ENCODE data around the gene COL11A2.

COL11A2 gene

DNA sequence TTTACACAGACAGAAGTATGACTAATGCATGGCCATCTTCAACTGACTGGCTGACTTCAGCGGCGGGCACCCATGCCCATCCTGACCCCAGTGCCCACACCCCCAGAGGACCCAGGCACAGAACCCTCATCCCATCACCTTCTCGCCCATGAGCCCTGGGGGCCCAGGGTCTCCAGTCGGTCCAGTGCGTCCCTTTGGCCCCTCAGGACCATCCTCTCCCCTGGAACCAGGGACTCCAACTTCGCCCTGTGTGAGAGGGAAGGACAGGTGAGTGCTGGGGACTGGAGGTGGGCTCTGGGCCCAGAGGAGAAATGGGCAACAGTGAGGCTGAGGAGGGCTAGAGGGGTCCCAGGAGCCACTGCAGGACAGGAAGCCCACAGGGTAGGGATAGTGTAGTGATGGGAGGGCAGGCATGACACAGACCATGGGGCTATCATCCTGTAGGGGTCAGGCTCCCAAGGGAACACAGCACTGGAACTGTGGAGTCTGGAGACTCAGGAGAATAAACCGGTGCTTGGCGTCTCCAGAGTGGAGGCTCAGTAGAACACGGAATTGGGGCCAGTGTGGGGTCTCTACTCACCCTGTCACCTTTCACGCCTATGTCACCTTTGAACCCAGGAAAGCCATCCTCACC, 16.7 kb downstream of the COL11A2 start:
- H3K4me3 ChIP-seq (ENCODE audit: low read length) = no peak overlapping the region
- TF ChIP-seq, protein P1, sequence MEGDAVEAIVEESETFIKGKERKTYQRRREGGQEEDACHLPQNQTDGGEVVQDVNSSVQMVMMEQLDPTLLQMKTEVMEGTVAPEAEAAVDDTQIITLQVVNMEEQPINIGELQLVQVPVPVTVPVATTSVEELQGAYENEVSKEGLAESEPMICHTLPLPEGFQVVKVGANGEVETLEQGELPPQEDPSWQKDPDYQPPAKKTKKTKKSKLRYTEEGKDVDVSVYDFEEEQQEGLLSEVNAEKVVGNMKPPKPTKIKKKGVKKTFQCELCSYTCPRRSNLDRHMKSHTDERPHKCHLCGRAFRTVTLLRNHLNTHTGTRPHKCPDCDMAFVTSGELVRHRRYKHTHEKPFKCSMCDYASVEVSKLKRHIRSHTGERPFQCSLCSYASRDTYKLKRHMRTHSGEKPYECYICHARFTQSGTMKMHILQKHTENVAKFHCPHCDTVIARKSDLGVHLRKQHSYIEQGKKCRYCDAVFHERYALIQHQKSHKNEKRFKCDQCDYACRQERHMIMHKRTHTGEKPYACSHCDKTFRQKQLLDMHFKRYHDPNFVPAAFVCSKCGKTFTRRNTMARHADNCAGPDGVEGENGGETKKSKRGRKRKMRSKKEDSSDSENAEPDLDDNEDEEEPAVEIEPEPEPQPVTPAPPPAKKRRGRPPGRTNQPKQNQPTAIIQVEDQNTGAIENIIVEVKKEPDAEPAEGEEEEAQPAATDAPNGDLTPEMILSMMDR (IDR thresholded peaks at IDR 0.05; ENCODE audit: insufficient read depth, low read depth, low read length, missing control alignments) = no peak
- DNase-seq (ENCODE audit: low read depth) = no peak

GRCh38 chr6:33174784-33175183, 17.5 kb downstream of the COL11A2 start:
- DNase-seq (ENCODE audit: low read depth) = no peak
- TF ChIP-seq, protein P1 (IDR thresholded peaks at IDR 0.05; ENCODE audit: insufficient read depth, low read depth, low read length, missing control alignments) = no peak
- no peak overlapping the region for H3K4me3 ChIP-seq (ENCODE audit: low read length)

DNA sequence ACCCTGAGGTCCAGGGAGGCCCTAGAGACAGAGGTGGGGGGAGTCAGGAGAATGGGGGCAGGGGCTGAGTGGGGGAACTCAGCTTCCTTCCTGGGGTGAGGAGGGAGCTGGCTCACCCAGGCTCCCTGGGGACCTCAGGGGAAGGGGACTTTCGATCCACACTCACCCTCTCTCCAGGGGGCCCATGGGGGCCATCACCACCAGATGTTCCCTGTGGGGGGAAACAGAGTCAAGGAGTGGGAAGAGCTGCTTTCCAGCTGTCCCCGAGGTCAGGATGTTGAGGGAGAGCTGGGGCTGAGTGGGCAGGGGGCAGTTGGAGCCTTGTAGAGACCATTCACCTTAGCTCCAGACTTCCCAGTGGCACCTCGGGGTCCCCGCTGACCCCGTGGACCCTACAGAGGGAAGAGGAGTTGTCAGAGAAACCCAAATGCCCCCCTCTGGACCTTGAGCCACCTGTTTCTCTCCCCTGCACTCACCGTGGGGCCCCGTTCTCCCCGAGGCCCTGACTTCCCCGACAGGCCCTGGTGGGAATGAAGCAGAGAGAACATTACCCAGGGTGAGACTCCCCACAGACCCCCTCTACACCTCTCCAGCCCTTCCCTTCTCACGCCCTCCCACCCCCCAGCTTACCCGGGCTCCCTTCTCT, 18.6 kb downstream of the COL11A2 start:
- DNase-seq (ENCODE audit: low read depth) = no peak
- TF ChIP-seq, protein P1 (IDR thresholded peaks at IDR 0.05; ENCODE audit: insufficient read depth, low read depth, low read length, missing control alignments) = no peak
- H3K4me3 ChIP-seq (ENCODE audit: low read length) = no peak overlapping the region

DNA sequence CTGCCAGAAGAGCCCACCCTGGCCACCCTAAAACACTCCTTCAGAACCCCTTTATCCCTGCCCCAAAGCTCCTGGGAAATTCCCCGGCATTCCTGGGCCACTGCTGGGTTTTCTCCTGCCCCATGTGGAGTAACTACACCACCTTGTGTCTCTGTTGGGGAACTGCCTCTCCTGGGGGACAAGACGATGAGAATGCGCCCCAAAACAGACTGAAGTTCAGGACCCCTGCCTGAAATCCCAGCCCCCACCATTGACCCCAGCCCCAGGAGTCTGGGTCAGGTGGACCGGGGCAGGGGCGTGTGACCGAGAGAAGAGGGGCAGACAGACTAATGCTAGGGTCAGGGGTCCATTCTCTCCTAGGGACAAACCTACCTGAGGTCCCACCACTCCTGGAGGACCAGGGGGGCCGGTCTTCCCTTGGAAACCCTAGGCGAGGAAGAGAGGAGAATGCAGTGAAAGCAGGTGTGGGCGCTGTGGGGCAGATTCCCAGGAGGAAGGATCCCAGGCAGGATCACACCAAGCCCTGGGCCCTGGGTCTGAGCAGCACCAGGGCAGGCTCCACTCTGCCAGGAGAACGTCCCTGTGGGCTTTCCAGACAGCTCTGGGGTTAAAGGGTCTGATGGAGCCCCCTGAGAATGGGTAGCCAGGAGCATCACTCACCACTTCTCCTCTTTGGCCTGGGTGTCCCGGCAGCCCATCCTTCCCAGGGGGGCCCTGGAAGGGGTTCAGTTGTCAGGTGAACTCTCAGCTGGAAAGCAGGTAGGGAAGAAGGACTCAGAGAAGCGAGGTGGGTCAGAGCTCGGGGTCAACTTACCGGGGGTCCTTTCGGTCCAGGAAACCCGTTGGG, 19.4 kb downstream of the COL11A2 start:
- peak; percentile 56 for DNase-seq (ENCODE audit: low read depth)
- no peak overlapping the region for H3K4me3 ChIP-seq (ENCODE audit: low read length)
- TF ChIP-seq, protein P1 (IDR thresholded peaks at IDR 0.05; ENCODE audit: insufficient read depth, low read depth, low read length, missing control alignments) = peak; percentile 93

DNA sequence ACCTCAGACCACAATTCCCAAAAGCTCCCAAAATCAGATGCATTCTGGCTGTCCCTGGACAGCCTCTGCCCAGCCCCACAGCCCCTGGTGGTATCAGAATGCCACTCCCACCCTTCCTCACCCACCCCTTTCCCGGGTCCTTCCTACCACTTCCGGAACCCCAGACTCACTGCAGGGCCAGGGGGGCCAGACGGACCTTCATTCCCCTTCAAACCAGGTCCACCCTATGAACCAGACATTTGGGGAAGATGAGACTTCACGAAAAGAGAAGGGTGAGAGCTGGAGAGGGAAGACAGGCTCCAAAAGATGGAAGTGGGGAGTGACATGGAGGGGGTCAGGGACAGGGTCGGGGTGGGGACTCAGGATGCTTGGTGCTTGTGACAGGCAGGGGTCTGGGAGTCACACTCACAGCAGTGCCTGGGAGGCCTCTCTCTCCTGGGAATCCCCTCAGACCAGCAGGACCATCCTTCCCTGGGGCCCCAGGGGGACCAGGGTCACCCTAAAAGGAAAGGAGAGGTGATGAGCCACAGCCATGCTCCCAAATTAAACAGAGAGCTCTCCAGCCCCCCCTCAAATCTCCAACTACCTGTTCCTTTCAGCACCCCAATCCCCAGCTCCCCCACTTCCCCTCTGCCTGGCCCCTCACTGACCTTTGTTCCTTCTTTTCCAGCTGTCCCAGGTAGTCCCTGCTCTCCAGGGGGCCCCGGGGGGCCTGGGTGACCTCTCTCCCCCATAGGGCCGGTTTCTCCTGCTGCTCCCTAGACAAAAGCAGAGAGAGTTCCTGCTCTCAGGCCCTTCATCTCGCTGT, 20.2 kb downstream of the COL11A2 start:
- H3K4me3 ChIP-seq (ENCODE audit: low read length) = no peak overlapping the region
- TF ChIP-seq, protein P1 (IDR thresholded peaks at IDR 0.05; ENCODE audit: insufficient read depth, low read depth, low read length, missing control alignments) = no peak
- DNase-seq (ENCODE audit: low read depth) = no peak

DNA sequence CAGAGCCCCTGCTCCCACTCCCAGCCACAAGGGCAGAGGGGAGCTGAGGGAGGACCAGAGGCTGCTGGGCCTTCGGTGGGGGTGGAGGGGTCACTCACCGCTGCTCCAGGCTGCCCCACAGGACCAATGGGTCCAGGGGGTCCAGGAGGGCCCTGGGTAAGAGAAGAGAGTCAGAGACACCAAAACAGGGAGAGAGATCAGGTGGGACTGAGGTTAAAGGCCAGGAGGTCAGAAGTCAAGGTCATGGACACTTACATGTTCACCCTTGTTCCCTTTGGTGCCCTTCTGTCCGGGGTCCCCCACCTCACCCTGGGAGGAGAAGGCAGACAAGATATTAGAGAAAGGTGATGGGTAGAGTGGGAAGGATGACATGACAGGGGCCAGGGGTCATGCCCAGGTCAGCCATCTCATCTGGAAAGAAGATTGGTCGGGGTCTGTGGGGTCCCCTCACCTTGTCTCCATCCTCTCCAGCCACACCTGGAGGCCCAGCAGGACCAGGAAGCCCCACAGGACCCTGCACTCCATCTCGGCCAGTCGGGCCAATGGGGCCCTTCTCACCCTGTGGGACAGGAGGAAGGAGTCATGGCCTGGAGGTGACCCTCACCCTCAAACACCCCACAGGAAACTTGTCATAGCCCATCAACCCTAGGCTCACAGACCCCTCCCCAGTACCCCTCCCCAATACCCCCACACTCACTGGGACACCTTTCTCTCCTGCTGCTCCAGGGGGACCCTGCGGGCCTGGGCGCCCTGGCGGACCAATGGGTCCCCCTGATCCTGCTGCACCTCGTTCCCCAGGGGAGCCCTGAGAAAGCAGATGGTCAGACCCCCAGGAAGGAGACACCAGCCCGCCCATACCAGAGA, 21.0 kb downstream of the COL11A2 start:
- TF ChIP-seq, protein P1 (IDR thresholded peaks at IDR 0.05; ENCODE audit: insufficient read depth, low read depth, low read length, missing control alignments) = no peak
- DNase-seq (ENCODE audit: low read depth) = no peak
- H3K4me3 ChIP-seq (ENCODE audit: low read length) = no peak overlapping the region
